Measurements from ENCODE around the gene DISC1.
"Not testable (repeated sequence)": the region's sequence is repeated elsewhere in the genome, so short reads cannot be mapped to it uniquely, and the experiment has no call there.

Gene DISC1

GRCh38 chr1:231639819-231640218 is 13.2 kb downstream of the DISC1 start:
- DNase-seq: no peak

DNA sequence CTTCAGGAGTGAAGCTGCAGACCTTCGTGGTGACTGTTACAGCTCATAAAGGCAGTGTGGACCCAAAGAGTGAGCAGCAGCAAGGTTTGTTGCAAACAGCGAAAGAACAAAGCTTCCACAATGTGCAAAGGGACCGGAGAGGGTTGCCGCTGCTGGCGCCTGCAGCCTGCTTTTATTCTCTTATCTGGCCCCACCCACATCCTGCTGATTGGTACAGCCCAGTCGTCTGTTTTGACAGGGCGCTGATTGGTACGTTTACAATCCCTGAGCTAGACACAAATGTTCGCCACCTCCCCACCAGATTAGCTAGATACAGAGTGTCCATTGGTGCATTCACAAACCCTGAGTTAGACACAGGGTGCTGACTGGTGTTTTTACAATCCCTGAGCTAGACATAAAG is 14.9 kb downstream of the DISC1 start:
- DNase-seq: not testable (repeated sequence)

DNA sequence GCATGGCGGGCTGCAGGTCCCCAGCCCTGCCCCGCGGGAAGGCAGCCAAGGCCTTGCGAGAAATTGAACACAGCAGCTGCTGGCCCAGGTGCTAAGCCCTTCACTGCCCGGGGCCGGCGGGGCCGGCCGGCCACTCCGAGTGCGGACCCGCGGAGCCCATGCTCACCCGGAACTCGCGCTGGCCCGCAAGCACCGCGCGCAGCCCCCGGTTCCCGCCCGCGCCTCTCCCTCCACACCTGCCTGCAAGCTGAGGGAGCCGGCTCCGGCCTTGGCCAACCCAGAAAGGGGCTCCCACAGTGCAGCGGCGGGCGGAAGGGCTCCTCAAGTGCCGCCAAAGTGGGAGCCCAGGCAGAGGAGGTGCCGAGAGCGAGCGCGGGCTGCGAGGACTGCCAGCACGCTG is 15.5 kb downstream of the DISC1 start:
- not testable (repeated sequence) for DNase-seq

DNA sequence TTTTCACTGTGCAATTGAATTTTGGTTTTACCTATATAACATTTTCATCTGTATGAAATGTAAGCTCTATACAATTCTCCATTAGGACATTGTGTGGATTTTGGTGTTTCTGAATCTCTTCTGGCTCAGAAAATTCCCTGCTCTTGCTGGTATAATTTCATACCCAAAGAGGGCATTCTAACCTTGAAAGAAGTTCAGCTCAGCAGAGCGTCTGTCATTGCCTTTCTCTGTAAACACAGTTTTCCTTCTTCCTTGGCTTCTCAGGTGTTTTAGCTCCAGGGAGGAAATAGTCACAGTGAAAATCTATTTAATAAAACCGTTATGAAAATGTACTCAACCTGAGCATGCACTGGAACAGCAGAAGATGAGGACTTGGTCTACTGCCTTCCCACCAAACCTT is 16.0 kb downstream of the DISC1 start:
- DNase-seq: no peak

- DNase-seq: no peak
Measured at GRCh38 chr1:231643071-231643934, 16.7 kb downstream of the DISC1 start.

GRCh38 chr1:231643935-231644237 is 17.3 kb downstream of the DISC1 start:
- no peak for DNase-seq

DNA sequence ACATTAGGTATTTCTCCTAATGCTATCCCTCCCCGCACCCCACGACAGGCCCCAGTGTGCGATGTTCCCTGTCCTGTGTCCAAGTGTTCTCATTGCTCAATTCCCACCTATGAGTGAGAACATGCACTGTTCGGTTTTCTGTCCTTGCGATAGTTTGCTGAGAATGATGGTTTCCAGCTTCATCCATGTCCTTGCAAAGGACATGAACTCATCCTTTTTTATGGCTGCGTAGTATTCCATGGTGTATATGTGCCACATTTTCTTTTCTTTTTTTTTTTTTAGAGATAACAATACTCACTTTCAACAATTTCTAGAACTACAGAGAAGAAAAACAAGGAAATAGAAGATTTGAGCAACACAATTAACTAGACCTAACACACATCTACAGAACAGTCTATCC is 19.0 kb downstream of the DISC1 start:
- DNase-seq: not testable (repeated sequence)

- not testable (repeated sequence) for DNase-seq
Measured at GRCh38 chr1:231646165-231646564, 19.6 kb downstream of the DISC1 start.

DNA sequence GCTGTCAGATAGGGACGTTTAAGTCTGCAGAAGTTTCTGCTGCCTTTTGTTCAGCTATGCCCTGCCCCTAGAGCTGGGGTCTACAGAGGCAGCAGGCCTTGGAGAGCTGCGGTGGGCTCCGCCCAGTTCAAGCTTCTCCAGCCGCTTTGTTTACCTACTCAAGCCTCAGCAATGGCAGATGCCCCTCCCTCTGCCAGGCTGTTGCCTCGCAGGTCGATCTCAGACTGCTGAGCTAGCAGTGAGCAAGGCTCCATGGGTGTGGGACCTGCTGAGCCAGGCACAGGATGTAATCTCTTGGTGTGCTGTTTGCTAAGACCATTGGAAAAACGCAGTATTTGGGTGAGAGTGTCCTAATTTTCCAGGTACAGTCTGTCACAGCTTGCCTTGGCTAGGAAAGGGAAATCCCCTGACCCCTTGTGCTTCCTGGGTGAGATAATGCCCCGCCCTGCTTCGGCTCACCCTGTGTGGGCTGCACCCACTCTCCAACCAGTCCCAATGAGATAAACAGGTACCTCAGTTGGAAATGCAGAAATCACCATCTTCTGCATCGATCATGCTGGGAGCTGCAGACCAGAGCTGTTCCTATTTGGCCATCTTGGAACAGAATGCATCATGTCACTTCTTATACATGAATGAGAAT is 25.2 kb downstream of the DISC1 start:
- not testable (repeated sequence) for DNase-seq

- DNase-seq: no peak
Measured at GRCh38 chr1:231653632-231654031, 27.0 kb downstream of the DISC1 start.

DNA sequence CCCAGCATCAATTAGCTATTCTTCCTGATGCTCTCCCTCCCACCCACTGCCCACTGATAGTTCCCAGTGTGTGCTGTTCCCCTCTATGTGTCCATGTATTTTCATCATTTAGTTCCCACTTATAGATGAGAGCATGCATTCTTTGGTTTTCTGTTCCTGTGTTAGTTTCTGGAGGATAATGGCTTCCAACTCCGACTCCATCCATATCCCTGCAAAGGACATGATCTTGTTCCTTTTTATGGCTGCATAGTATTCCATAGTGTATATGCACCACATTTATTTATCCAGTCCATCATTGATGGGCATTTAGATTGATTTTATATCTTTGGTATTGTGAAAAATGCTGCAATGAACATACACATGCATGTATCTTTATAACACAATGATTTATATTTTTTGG is 30.2 kb downstream of the DISC1 start:
- DNase-seq: no peak

GRCh38 chr1:231658223-231658622 is 31.6 kb downstream of the DISC1 start:
- not testable (repeated sequence) for DNase-seq

GRCh38 chr1:231660198-231660597 is 33.6 kb downstream of the DISC1 start:
- no peak for DNase-seq

DNA sequence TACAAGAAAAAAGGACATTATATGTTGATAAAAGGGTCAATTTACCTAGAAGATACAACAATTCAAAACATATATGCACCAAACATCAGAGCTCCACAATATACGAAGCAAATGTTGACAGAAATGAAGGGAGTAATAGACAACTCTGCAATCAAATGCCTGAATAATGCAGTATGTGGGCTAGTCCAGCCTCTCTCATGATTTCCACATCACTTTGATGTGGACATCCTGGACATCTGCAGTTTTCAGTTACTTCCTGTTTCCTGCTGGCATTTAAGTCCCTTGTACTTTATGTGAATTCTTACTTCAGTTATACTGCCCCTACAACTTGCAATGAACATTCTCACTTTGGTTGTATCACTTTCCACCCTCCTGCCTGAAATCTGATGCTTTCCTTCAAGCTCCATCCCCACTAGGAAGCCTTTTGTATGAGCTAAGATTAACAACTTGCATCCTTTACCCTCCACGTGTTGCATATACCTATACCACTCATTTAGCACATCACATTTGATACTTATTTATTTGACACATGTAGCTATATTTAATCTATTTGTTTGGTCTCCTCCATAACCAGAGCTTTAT is 36.7 kb downstream of the DISC1 start:
- no peak for DNase-seq

GRCh38 chr1:231665101-231665500 is 38.5 kb downstream of the DISC1 start:
- DNase-seq: no peak

DNA sequence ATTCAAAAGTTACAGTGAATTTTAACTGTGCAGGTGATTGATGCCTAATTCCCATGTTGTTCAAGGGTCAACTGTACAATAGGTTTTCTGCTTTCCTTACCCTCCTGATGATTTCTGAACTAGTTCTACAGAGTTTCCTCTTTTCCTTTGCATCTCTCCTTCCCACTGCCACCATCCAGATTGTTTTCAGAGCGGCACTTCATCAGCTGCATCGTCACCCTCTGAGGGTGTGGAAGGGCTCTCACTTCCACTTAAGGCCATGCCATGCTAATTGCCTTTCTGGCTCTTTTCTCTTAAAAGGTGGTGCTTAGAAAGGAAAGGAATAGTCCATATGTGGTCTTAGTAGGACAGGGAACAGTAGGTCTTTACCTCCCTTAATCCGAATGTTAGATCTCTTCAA is 39.1 kb downstream of the DISC1 start:
- DNase-seq: no peak

DNA sequence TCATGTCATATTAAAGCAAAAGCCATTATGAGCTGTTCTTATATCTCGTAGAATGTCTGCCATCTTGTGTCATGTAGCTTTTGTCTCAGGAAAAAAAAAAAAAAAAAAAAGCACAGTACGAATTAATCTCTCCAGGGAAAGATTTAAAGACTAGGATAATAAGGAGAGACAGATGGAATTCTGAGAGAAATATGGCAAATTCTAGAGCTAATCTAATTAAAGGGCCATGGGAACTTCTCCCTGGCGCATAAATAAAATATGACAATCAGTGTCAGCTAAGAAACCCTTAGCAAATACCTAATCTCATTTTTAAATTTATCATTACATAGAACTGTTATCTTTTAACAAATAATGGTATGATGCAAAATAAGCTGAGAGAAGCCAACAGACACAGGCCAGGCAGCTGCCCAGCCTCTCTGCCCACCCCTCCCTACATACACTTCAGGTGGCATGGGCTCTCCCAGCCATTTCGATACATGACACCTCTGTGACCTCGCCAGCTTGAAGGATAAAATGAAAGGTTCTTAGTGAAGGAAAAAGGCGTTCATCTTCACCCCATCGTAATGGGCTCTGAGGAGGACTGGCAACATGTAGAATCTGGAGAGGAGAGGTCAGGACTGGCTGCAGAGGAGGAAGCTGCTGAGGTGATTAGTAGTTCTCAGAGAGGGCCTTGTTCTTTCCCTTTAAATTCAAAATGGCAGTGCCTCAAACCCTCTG is 39.8 kb downstream of the DISC1 start:
- no peak for DNase-seq

DNA sequence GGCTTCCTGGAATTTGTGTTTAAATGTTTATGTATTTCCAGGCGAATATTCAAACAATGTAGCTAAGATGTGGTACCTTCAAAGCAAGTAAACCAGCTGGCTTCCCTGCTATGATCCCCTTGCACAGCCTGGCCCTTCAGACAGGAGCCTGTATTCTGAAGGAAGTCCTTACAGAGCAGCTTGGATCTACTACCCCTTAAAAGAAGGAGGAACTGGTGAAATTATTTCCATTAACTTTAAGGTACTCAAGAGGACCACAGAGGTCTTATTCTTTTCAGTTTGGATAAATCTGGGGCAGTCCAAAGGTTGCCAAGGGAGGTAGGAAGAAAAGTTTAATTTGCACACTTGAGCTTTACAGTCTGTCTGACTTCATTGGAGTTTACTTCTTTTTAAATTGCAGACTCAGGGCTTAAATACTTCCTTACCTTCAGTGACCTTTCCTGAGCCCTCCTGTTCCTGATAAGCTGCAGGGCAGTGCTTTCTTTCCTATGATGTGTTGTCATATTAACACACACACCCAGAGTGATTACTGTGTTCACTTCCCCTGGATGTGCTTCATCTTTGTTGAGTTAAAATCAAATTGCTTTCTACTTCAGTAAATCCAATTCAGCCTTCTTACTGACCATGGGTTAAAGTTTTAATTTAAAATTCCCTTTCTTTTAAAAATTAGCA is 40.5 kb downstream of the DISC1 start:
- no peak for DNase-seq

GRCh38 chr1:231667896-231668506 is 41.4 kb downstream of the DISC1 start:
- DNase-seq: no peak

GRCh38 chr1:231668826-231669225 is 42.2 kb downstream of the DISC1 start:
- DNase-seq: no peak

DNA sequence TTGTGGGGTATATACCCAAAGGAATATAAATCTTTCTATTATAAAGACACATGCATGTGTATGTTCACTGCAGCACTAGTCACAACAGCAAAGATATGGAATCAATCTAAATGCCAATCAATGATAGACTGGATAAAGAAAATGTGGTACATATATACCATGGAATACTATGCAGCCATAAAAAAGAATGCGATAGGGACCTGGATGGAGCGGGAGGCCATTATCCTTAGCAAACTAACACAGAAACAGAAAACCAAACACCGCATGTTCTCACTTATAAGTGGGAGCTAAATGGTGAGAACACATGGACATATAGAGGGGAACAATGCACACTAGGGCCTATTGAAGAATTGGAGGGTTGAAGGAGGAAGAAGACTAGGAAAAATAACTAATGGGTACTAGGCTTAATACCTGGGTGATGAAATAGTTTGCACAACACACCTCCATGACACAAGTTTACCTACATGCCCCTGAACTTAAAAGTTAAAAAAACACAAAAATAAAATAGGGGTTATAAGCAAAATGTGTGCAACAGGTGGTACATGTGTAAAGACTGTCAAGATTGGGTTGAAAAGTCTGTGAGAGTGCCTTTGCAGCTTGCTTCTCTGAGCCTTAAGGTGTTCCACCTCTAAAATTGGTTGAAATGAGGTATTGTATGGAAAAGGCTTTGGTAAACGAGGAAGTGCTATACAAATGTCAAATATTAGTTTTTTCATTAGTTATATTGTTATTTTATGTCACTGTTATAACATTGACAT is 43.5 kb downstream of the DISC1 start:
- DNase-seq: not testable (repeated sequence)

DNA sequence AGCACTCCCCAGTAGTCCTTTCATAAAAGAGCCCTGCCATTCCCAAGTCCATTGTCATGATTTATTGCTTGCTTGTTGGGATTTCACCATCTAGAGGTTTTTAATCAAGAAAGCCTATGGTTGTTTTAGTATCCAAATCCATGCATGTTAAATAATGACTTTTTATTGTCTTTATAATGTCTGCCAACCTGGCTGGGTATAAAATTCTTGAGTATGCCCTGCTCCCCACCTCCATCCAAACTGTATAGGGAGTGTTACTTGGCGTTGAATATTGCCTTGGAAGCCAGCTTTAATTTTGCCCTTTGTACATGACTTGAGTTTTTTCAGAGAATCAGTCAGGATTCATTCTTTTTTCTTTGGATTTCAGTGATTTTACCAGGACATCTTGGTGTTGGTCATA is 44.2 kb downstream of the DISC1 start:
- no peak for DNase-seq

Data from activated CD4-positive, alpha-beta T cell treated with anti-CD3 and anti-CD28 coated beads for 4 hours (primary cell).